ENCODE data around the gene LSM14A. TPM values are rescaled to one million over a fixed set of nuclear protein-coding genes. Genes with fewer than 3 reads are reported as not detected.

The LSM14A gene
- total and polyA plus RNA-seq, 9 of the 15 experiments (the other 6 are each of a cell fraction or from before 2014, with no cell fraction given) = 19.5 to 150 (median 95.1) TPM

DNA sequence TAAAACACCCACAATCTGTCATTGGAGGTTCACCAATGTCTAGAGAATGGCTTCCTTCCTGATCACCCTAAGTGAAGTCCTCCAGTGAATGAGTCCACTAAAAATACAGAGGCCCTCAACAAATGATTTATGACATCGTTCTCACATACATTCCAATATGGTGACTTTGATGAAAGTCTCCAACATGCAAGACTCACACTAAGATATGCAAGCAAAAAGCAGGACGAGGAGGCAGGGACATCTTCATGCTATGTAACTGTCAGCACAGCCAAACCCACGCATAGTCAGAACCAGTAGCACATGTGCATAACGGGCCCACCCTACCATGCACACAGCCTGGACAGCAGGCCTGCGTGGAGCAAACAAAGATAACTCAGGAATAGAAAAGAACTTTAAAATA is 16.6 kb upstream of the LSM14A start:
- POLR2A ChIA-PET = interaction anchor here (0.6 kb wide), 1 partner anchor 15 kb away, joined by 3 read pairs; no protein-coding TSS in a partner anchor
- TF ChIP-seq, protein P1, sequence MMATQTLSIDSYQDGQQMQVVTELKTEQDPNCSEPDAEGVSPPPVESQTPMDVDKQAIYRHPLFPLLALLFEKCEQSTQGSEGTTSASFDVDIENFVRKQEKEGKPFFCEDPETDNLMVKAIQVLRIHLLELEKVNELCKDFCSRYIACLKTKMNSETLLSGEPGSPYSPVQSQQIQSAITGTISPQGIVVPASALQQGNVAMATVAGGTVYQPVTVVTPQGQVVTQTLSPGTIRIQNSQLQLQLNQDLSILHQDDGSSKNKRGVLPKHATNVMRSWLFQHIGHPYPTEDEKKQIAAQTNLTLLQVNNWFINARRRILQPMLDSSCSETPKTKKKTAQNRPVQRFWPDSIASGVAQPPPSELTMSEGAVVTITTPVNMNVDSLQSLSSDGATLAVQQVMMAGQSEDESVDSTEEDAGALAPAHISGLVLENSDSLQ (IDR thresholded peaks at IDR 0.05) = 0 out of 2 replicates have a peak, but pooled peaks have one; percentile 17
- TF ChIP-seq, protein P2, sequence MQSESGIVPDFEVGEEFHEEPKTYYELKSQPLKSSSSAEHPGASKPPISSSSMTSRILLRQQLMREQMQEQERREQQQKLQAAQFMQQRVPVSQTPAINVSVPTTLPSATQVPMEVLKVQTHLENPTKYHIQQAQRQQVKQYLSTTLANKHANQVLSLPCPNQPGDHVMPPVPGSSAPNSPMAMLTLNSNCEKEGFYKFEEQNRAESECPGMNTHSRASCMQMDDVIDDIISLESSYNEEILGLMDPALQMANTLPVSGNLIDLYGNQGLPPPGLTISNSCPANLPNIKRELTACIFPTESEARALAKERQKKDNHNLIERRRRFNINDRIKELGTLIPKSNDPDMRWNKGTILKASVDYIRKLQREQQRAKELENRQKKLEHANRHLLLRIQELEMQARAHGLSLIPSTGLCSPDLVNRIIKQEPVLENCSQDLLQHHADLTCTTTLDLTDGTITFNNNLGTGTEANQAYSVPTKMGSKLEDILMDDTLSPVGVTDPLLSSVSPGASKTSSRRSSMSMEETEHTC (IDR thresholded peaks at IDR 0.05) = no peak
- TF ChIP-seq CREM (IDR thresholded peaks at IDR 0.05; ENCODE audit: low read depth) (no peak), ZNF655 (CRISPR knock-in tag; IDR thresholded peaks at IDR 0.05) (no peak), ELF4 (CRISPR knock-in tag; IDR thresholded peaks at IDR 0.05) (no peak), ILK (tag; IDR thresholded peaks at IDR 0.05; ENCODE audit: borderline replicate concordance, low read depth) (no peak), PTTG1 (tag; IDR thresholded peaks at IDR 0.05; ENCODE audit: low read depth) (no peak), SAFB (IDR thresholded peaks at IDR 0.05; ENCODE audit: borderline replicate concordance, low read depth, low read length) (no peak), PBX2 (CRISPR knock-in tag; IDR thresholded peaks at IDR 0.05; ENCODE audit: low read depth) (no peak), PBX2 (tag; conservative IDR thresholded peaks at IDR 0.05; ENCODE audit: low read depth) (peak; percentile 50; the same call in 1 of the 2 replicates), MEIS2 (IDR thresholded peaks at IDR 0.05; ENCODE audit: partially characterized antibody) (peak; percentile 31)
- TF ChIP-seq, protein P3, sequence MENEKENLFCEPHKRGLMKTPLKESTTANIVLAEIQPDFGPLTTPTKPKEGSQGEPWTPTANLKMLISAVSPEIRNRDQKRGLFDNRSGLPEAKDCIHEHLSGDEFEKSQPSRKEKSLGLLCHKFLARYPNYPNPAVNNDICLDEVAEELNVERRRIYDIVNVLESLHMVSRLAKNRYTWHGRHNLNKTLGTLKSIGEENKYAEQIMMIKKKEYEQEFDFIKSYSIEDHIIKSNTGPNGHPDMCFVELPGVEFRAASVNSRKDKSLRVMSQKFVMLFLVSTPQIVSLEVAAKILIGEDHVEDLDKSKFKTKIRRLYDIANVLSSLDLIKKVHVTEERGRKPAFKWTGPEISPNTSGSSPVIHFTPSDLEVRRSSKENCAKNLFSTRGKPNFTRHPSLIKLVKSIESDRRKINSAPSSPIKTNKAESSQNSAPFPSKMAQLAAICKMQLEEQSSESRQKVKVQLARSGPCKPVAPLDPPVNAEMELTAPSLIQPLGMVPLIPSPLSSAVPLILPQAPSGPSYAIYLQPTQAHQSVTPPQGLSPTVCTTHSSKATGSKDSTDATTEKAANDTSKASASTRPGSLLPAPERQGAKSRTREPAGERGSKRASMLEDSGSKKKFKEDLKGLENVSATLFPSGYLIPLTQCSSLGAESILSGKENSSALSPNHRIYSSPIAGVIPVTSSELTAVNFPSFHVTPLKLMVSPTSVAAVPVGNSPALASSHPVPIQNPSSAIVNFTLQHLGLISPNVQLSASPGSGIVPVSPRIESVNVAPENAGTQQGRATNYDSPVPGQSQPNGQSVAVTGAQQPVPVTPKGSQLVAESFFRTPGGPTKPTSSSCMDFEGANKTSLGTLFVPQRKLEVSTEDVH (IDR thresholded peaks at IDR 0.05; ENCODE audit: low read depth, partially characterized antibody) = no peak

More for the DNA sequence above, 16.6 kb upstream of the LSM14A start:
- no peaks in the 10 kb centered on the region for H4K20me1 ChIP-seq (replicated peaks; ENCODE audit: control insufficient read depth, insufficient read depth, low read length)
- H3K9ac ChIP-seq (ENCODE audit: insufficient read depth in 1 of 2, low read depth in 2 of 2, low read length in 2 of 2) = no peak overlapping the region
- intact Hi-C loops (cut with micrococcal nuclease) = no loop called here
- no peaks in the 10 kb centered on the region for H3K79me2 ChIP-seq (ENCODE audit: control insufficient read depth, insufficient read depth, low read length)
- no peaks in the 10 kb centered on the region for H3K9me3 ChIP-seq (replicated peaks; ENCODE audit: control insufficient read depth, insufficient read depth, low read depth, low read length)
- no peak overlapping the region for H2AFZ ChIP-seq (ENCODE audit: low read depth, low read length)
- DNase-seq (ENCODE audit: extremely low read depth in 1 of 4, low spot score in 3 of 4) (no peak), ATAC-seq (no peak), FAIRE-seq (no peak)
- in situ Hi-C loops (cut with MboI) = no loop called here
- CTCF ChIA-PET (ENCODE audit: low intra/inter-chr PET ratio) = no interaction called here
- no peak overlapping the region for H3K4me2 ChIP-seq (ENCODE audit: insufficient read depth, low read length)
- H3K4me3 ChIP-seq = no peak overlapping the region
- no peaks in the 10 kb centered on the region for H3K9me1 ChIP-seq (ENCODE audit: control insufficient read depth, insufficient read depth, low read length)
- no peaks in the 10 kb centered on the region; a peak in 1 of 5 replicates for H3K4me1 ChIP-seq (replicated peaks in 1 of 2; ENCODE audit: control insufficient read depth in 2 of 2, insufficient read depth in 2 of 2, low read length in 2 of 2)
- 0 out of 5 replicates have a peak, but pooled peaks cover 0 to 2% of the 10 kb centered on the region in 2 experiments for H3K27me3 ChIP-seq (ENCODE audit: control insufficient read depth in 2 of 2, insufficient read depth in 2 of 2, low read length in 2 of 2)
- no peak overlapping the region for H3K27ac ChIP-seq (ENCODE audit: extremely low read depth, low read depth, low read length)
- BruUV-seq (replicated peaks) = no TSS peak
- WGBS (ENCODE audit: insufficient coverage, low coverage, missing lambda C conversion rate) = 29% methylated on average over 5 of the region's 5 CpGs
- H3K36me3 ChIP-seq (ENCODE audit: control insufficient read depth, insufficient read depth, low read length) = no peaks in the 10 kb centered on the region

All from K562 (cell line).